Neural crest cell (in vitro differentiated cells): ENCODE measurements around the gene ELANE. TPM values are rescaled to one million over a fixed set of nuclear protein-coding genes. Genes with fewer than 3 reads are reported as not detected.
A peak's percentile ranks its signal among the peaks of the same experiment; 100 is the strongest.

Experiments used
- DNase-seq: peaks from one replicate; pipeline ENCODE4 v3.0.0; 2021; ENCODE audit warnings: low read depth, mixed read lengths, low spot score
- H3K27ac Mint-ChIP-seq: one replicate; pipeline ENCODE4 v1.8.0; 2021; ENCODE audit warnings: mild to moderate bottlenecking, mixed read lengths; ENCODE audit not compliant: unreplicated experiment
- H3K27me3 Mint-ChIP-seq: 2 replicates; pipeline ENCODE4 v1.8.0; 2021; ENCODE audit warnings: low read depth, mild to moderate bottlenecking, mixed read lengths
- H3K36me3 Mint-ChIP-seq: 2 replicates; pipeline ENCODE4 v1.8.0; 2021; ENCODE audit warnings: low read depth, mild to moderate bottlenecking, mixed read lengths
- H3K4me1 Mint-ChIP-seq: 2 replicates; pipeline ENCODE4 v1.8.0; 2021; ENCODE audit warnings: mixed read lengths
- H3K4me3 Mint-ChIP-seq: one replicate; pipeline ENCODE4 v1.8.0; 2021; ENCODE audit warnings: mild to moderate bottlenecking, mixed read lengths
- H3K9me3 Mint-ChIP-seq: 2 replicates; pipeline ENCODE4 v1.8.0; 2021; ENCODE audit warnings: mixed read lengths
- CTCF ChIP-seq: fragments of 200-600 bp; sonication (generic); conservative IDR thresholded peaks from 2 replicates; pipeline ENCODE4 v1.5.0; 2021; ENCODE audit warnings: antibody characterized with exemption, mild to moderate bottlenecking
- total RNA-seq: library from RNA; stranded (reverse); gene quantifications from 2 replicates; pipeline ENCODE4 v1.2.1, GENCODE V29; 2021

ELANE gene
- total RNA-seq, 1 donor from 2014 or later, result not detected

DNA sequence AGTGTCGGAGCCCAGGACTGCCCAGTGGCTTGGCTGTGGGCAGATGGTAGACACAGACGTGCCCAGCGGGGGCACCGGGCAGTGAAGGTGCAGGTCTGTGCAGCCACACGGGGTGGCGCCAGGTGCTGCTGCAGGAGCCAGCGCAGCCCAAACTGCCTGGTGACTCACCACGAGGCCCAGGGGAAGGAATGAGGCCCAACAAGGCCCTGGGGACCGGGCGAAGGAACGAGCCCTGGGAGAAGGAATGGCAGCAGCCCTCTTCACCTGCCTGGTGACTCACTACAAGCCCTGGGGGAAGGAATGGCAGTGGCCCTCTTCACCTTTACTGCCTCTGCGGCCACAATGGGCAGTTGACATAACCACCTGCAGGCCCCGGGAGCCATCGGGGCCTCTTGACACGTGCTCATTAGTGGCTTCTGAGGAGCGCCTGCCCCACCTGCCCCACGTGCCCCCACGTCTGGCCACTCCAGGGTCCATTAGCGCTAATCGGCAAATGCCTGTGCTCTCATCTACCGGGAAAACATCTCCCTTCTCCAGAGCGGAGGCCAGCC, 31.6 kb downstream of the ELANE start:
- H3K4me3 Mint-ChIP-seq, result no peak overlapping the region
- H3K4me1 Mint-ChIP-seq, result no peaks in the 10 kb centered on the region
- no peaks in the 10 kb centered on the region for H3K27me3 Mint-ChIP-seq
- H3K27ac Mint-ChIP-seq, result no peak overlapping the region
- H3K9me3 Mint-ChIP-seq, result no peaks in the 10 kb centered on the region
- DNase-seq, result no peak
- H3K36me3 Mint-ChIP-seq, result no peaks in the 10 kb centered on the region
- TF ChIP-seq CTCF, result no peak

GRCh38 chr19:884420-885211, 32.5 kb downstream of the ELANE start:
- no peak for TF ChIP-seq CTCF
- no peak overlapping the region for H3K4me3 Mint-ChIP-seq
- DNase-seq, result no peak
- H3K4me1 Mint-ChIP-seq, result no peaks in the 10 kb centered on the region
- no peaks in the 10 kb centered on the region for H3K27me3 Mint-ChIP-seq
- no peaks in the 10 kb centered on the region for H3K9me3 Mint-ChIP-seq
- no peaks in the 10 kb centered on the region for H3K36me3 Mint-ChIP-seq
- H3K27ac Mint-ChIP-seq, result no peak overlapping the region

DNA sequence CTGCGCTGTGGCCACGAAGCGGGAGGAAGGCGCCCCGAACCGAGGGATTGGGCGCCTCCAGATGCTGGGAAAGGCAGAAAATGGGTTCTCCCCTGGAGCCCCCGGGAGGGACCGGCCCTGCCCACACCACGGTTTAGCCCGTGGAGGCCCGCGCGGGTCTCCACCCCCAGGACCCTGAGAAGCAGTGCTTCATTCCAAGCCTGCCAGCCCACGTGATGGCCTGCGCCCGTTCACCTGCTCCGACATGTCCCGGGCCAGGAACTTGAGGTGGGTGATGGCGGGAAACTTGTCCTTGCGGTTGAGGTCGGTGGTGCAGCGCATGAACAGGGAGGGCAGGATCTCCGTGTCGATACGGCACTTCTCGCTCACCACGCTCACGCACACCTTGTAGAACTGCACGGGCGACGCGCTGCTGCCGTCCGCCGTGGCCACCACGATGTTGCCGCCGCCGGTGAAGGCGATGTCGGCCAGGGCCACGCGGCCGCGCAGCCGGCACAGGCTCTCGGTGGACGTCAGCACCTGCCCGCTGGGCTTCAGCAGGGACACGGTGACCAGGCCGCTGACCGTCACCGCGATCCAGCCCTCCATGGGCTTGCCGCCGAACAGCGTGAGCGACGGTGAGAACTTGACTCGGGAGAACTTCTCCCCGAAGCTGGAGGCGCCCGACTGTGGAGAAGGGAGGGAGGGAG, 33.6 kb downstream of the ELANE start:
- no peaks in the 10 kb centered on the region for H3K9me3 Mint-ChIP-seq
- no peak for DNase-seq
- H3K4me3 Mint-ChIP-seq, result no peak overlapping the region
- H3K27me3 Mint-ChIP-seq, result no peaks in the 10 kb centered on the region
- H3K27ac Mint-ChIP-seq, result no peak overlapping the region
- H3K4me1 Mint-ChIP-seq, result no peaks in the 10 kb centered on the region
- TF ChIP-seq CTCF, result no peak
- no peaks in the 10 kb centered on the region for H3K36me3 Mint-ChIP-seq

GRCh38 chr19:887072-887471, 35.0 kb downstream of the ELANE start:
- no peaks in the 10 kb centered on the region for H3K9me3 Mint-ChIP-seq
- peak overlapping the region; percentile 10 for H3K27ac Mint-ChIP-seq
- H3K36me3 Mint-ChIP-seq, result no peaks in the 10 kb centered on the region
- no peaks in the 10 kb centered on the region for H3K27me3 Mint-ChIP-seq
- peak overlapping the region; percentile 35 for H3K4me3 Mint-ChIP-seq
- H3K4me1 Mint-ChIP-seq, result no peaks in the 10 kb centered on the region
- no peak for TF ChIP-seq CTCF
- DNase-seq, result no peak

GRCh38 chr19:887599-887998, 35.5 kb downstream of the ELANE start:
- Mint-ChIP-seq H3K27ac (no peak overlapping the region), H3K36me3 (no peaks in the 10 kb centered on the region), H3K4me1 (no peaks in the 10 kb centered on the region), H3K27me3 (no peaks in the 10 kb centered on the region), H3K9me3 (no peaks in the 10 kb centered on the region), H3K4me3 (peak overlapping the region; percentile 35)
- no peak for TF ChIP-seq CTCF
- no peak for DNase-seq
